Muscle of leg (tissue), 11 donors: ENCODE data around the gene IFI27L1. TPM values are rescaled to one million over a fixed set of nuclear protein-coding genes. Genes with fewer than 3 reads are reported as not detected.
"Not testable (repeated sequence)": the region's sequence is repeated elsewhere in the genome, so short reads cannot be mapped to it uniquely, and the experiment has no call there.

Experiments
- DNase-seq: peaks from one replicate; pipeline ENCODE4 v3.0.0; 2013
- H3K27ac ChIP-seq: one replicate; pipeline ENCODE4 v1.5.1; 2013; ENCODE audit warnings: mild to moderate bottlenecking, low read length, control low read depth
- H3K27me3 ChIP-seq: one replicate; pipeline ENCODE4 v1.6.1; 2013; ENCODE audit warnings: low read length; ENCODE audit not compliant: control insufficient read depth, insufficient read depth
- H3K36me3 ChIP-seq: one replicate; pipeline ENCODE4 v1.6.1; 2013; ENCODE audit warnings: low read length; ENCODE audit not compliant: control insufficient read depth, insufficient read depth
- H3K4me1 ChIP-seq: one replicate; pipeline ENCODE4 v1.6.1; 2013; ENCODE audit warnings: low read length; ENCODE audit not compliant: control insufficient read depth, insufficient read depth
- H3K4me3 ChIP-seq: one replicate; pipeline ENCODE4 v1.5.1; 2013; ENCODE audit warnings: low read length, control low read depth
- H3K9me3 ChIP-seq: replicated peaks from 2 replicates; pipeline ENCODE4 v1.6.1; 2013; ENCODE audit warnings: low read depth, low read length; ENCODE audit not compliant: control insufficient read depth
- WGBS: methylation state at CpG from one replicate; pipeline ENCODE4 v1.1.5; 2013; ENCODE audit warnings: missing lambda C conversion rate; ENCODE audit not compliant: insufficient coverage; 5-methylcytosine and 5-hydroxymethylcytosine counted together
- polyA plus RNA-seq, 8 donors: library from polyadenylated mRNA; unstranded; fragments of 120-200 nt; gene quantifications; one replicate each; pipeline versions ENCODE4 v1.2.1 to v1.2.3, GENCODE V29; 2013; ENCODE audit warnings: inconsistent platforms in 1 of 8, low replicate concordance in 1 of 8; ENCODE audit not compliant: insufficient read length in 8 of 8, insufficient read depth in 1 of 8
- total RNA-seq: library from RNA; stranded (reverse); fragments of 120-200 nt; gene quantifications from one replicate; pipeline ENCODE4 v1.2.4, GENCODE V29; 2013

IFI27L1 gene
- total and polyA plus RNA-seq, 9 donors, result 10.0 to 19.8 (median 15.0) TPM

- no peaks in the 10 kb centered on the region for H3K9me3 ChIP-seq
- H3K27ac ChIP-seq, result no peak overlapping the region
- no peaks in the 10 kb centered on the region for H3K4me1 ChIP-seq
- peaks cover 94% of the 10 kb centered on the region for H3K36me3 ChIP-seq
- DNase-seq, result no peak
- H3K27me3 ChIP-seq, result no peaks in the 10 kb centered on the region
- WGBS, result 96% methylated on average over 4 of the region's 6 CpGs
- H3K4me3 ChIP-seq, result no peak overlapping the region
These were observed 24.4 kb upstream of the IFI27L1 start for GRCh38 chr14:94056579-94057308.

GRCh38 chr14:94058128-94058673 lies 22.9 kb upstream of the IFI27L1 start:
- Histone ChIP-seq H3K36me3 (peaks cover 88% of the 10 kb centered on the region), H3K4me1 (no peaks in the 10 kb centered on the region), H3K4me3 (no peak overlapping the region), H3K9me3 (no peaks in the 10 kb centered on the region), H3K27me3 (no peaks in the 10 kb centered on the region), H3K27ac (no peak overlapping the region)
- WGBS, result 88% methylated on average over 1 of the region's 1 CpG
- no peak for DNase-seq

GRCh38 chr14:94058674-94059138 lies 22.4 kb upstream of the IFI27L1 start:
- Histone ChIP-seq H3K9me3 (no peaks in the 10 kb centered on the region), H3K27me3 (no peaks in the 10 kb centered on the region), H3K4me3 (no peak overlapping the region), H3K4me1 (no peaks in the 10 kb centered on the region), H3K27ac (no peak overlapping the region), H3K36me3 (peaks cover 86% of the 10 kb centered on the region)
- WGBS, result 84% methylated on average over 3 of the region's 5 CpGs
- no peak for DNase-seq

- H3K27me3 ChIP-seq, result no peaks in the 10 kb centered on the region
- 75% methylated on average over 3 of the region's 5 CpGs for WGBS
- H3K4me3 ChIP-seq, result no peak overlapping the region
- H3K36me3 ChIP-seq, result peaks cover 73% of the 10 kb centered on the region
- H3K9me3 ChIP-seq, result no peaks in the 10 kb centered on the region
- no peak for DNase-seq
- H3K27ac ChIP-seq, result no peak overlapping the region
- no peaks in the 10 kb centered on the region for H3K4me1 ChIP-seq
These were observed 21.1 kb upstream of the IFI27L1 start for GRCh38 chr14:94059998-94060397.

- H3K9me3 ChIP-seq, result no peaks in the 10 kb centered on the region
- no peak for DNase-seq
- no peaks in the 10 kb centered on the region for H3K27me3 ChIP-seq
- no peaks in the 10 kb centered on the region for H3K4me1 ChIP-seq
- peaks cover 51% of the 10 kb centered on the region for H3K36me3 ChIP-seq
- H3K27ac ChIP-seq, result no peak overlapping the region
- H3K4me3 ChIP-seq, result no peak overlapping the region
- WGBS, result 77% methylated on average over 6 of the region's 9 CpGs
These were observed 18.7 kb upstream of the IFI27L1 start for GRCh38 chr14:94062344-94062940.

- H3K27ac ChIP-seq, result no peak overlapping the region
- no peak for DNase-seq
- 86% methylated on average over 5 of the region's 8 CpGs for WGBS
- no peak overlapping the region for H3K4me3 ChIP-seq
- peaks cover 15% of the 10 kb centered on the region for H3K36me3 ChIP-seq
- H3K9me3 ChIP-seq, result peaks cover 5% of the 10 kb centered on the region
- H3K4me1 ChIP-seq, result no peaks in the 10 kb centered on the region
- H3K27me3 ChIP-seq, result no peaks in the 10 kb centered on the region
These were observed 14.9 kb upstream of the IFI27L1 start for GRCh38 chr14:94066089-94066676.

- not testable (repeated sequence) for H3K4me1 ChIP-seq, H3K4me3 ChIP-seq, H3K27ac ChIP-seq, H3K36me3 ChIP-seq, DNase-seq, H3K27me3 ChIP-seq
- H3K9me3 ChIP-seq, result peaks cover 16% of the 10 kb centered on the region
- 100% methylated on average over 1 of the region's 3 CpGs for WGBS
These were observed 9.0 kb upstream of the IFI27L1 start for GRCh38 chr14:94072076-94072475.

- H3K27me3 ChIP-seq, result no peaks in the 10 kb centered on the region
- no CpG with 5 or more reads among the region's 3 CpGs for WGBS
- no peak overlapping the region for H3K4me3 ChIP-seq
- H3K4me1 ChIP-seq, result peaks cover 18% of the 10 kb centered on the region
- DNase-seq, result no peak
- H3K27ac ChIP-seq, result no peak overlapping the region
- H3K36me3 ChIP-seq, result peaks cover 21% of the 10 kb centered on the region
- peaks cover 13% of the 10 kb centered on the region for H3K9me3 ChIP-seq
These were observed 6.6 kb upstream of the IFI27L1 start for GRCh38 chr14:94074534-94074933.

GRCh38 chr14:94075008-94075407 lies 6.1 kb upstream of the IFI27L1 start:
- Histone ChIP-seq H3K36me3 (peaks cover 21% of the 10 kb centered on the region), H3K4me3 (no peak overlapping the region), H3K27ac (no peak overlapping the region), H3K27me3 (no peaks in the 10 kb centered on the region), H3K9me3 (peaks cover 10% of the 10 kb centered on the region), H3K4me1 (peaks cover 19% of the 10 kb centered on the region)
- DNase-seq, result no peak
- WGBS, result no CpG with 5 or more reads among the region's 2 CpGs

- peaks cover 21% of the 10 kb centered on the region for H3K36me3 ChIP-seq
- peaks cover 24% of the 10 kb centered on the region for H3K4me1 ChIP-seq
- no peak overlapping the region for H3K4me3 ChIP-seq
These were observed 3.8 kb upstream of the IFI27L1 start for GRCh38 chr14:94077111-94077821.

More at GRCh38 chr14:94077111-94077821, 3.8 kb upstream of the IFI27L1 start:
- Histone ChIP-seq H3K9me3 (peaks cover 9% of the 10 kb centered on the region), H3K27me3 (no peaks in the 10 kb centered on the region), H3K27ac (no peak overlapping the region)
- DNase-seq, result no peak
- no CpG with 5 or more reads among the region's 7 CpGs for WGBS
